DND-41 (cell line): ENCODE measurements around the gene BFSP1.

Experiments
- ATAC-seq: fragments of 200-7000 bp; cut with Tn5 transposase; 3 replicates; pipeline ENCODE4 v1.9.1; 2021; ENCODE audit warnings: low read depth; ENCODE audit not compliant: insufficient read depth
- DNase-seq: peaks from one replicate; pipeline ENCODE4 v3.0.0-alpha.2; 2020
- H2AFZ ChIP-seq: 2 replicates; pipeline ENCODE4 v1.6.0; 2012; ENCODE audit warnings: low read depth, low read length
- H3K27ac ChIP-seq: 2 replicates; pipeline ENCODE4 v1.5.1; 2012; ENCODE audit warnings: low read length, inconsistent platforms
- H3K27me3 ChIP-seq: fragments of 200-600 bp; sonication (generic); 2 replicates; pipeline ENCODE4 v1.6.0; 2012; ENCODE audit warnings: low read length, mild to moderate bottlenecking, inconsistent platforms; ENCODE audit not compliant: insufficient read depth, poor library complexity
- H3K36me3 ChIP-seq: 2 replicates; pipeline ENCODE4 v1.5.1; 2012; ENCODE audit warnings: low read length, inconsistent platforms; ENCODE audit not compliant: insufficient read depth
- H3K4me1 ChIP-seq: 2 replicates; pipeline ENCODE4 v1.5.1; 2012; ENCODE audit warnings: mild to moderate bottlenecking, low read length; ENCODE audit not compliant: insufficient read depth
- H3K4me2 ChIP-seq: 2 replicates; pipeline ENCODE4 v1.6.0; 2012; ENCODE audit warnings: mild to moderate bottlenecking, moderate library complexity, low read length, inconsistent platforms; ENCODE audit not compliant: insufficient read depth
- H3K4me3 ChIP-seq, 2 experiments: fragments of 200-600 bp in 1 of 2; shearing (Covaris generic) in 1 of 2; 2 replicates each; pipeline ENCODE4 v1.5.1; 2012 to 2016; ENCODE audit warnings: inconsistent platforms in 2 of 2, low read length in 2 of 2, mild to moderate bottlenecking in 2 of 2, low read depth in 1 of 2, moderate library complexity in 1 of 2
- H3K79me2 ChIP-seq: 2 replicates; pipeline ENCODE4 v1.6.0; 2012; ENCODE audit warnings: low read length, inconsistent platforms; ENCODE audit not compliant: insufficient read depth
- H3K9ac ChIP-seq: 2 replicates; pipeline ENCODE4 v1.6.0; 2012; ENCODE audit warnings: low read depth, mild to moderate bottlenecking, inconsistent platforms, low read length, moderate library complexity
- H3K9me3 ChIP-seq: 2 replicates; pipeline ENCODE4 v1.5.1; 2012; ENCODE audit warnings: low read length, moderate library complexity, mild to moderate bottlenecking, inconsistent platforms; ENCODE audit not compliant: insufficient read depth, severe bottlenecking
- H4K20me1 ChIP-seq: 2 replicates; pipeline ENCODE4 v1.6.0; 2012; ENCODE audit warnings: low read length; ENCODE audit not compliant: insufficient read depth
- CTCF ChIP-seq: IDR thresholded peaks from 2 replicates; pipeline ENCODE4 v1.5.1; 2012; ENCODE audit warnings: borderline replicate concordance, low read length, moderate library complexity, mild to moderate bottlenecking; ENCODE audit not compliant: poor library complexity, severe bottlenecking; ENCODE audit errors: extremely low read depth
- EZH2 ChIP-seq: IDR thresholded peaks from 3 replicates; pipeline ENCODE4 v1.6.1; 2012; ENCODE audit warnings: borderline replicate concordance, low read depth, mild to moderate bottlenecking, moderate library complexity, low read length, inconsistent platforms; ENCODE audit not compliant: severe bottlenecking

Gene BFSP1

GRCh38 chr20:17525650-17526049, 5.5 kb downstream of the BFSP1 start:
- Histone ChIP-seq H3K4me2 (no peak overlapping the region), H3K36me3 (no peaks in the 10 kb centered on the region), H3K9ac (no peak overlapping the region), H3K9me3 (no peaks in the 10 kb centered on the region), H4K20me1 (no peaks in the 10 kb centered on the region), H3K27ac (no peak overlapping the region), H3K4me3 (no peak overlapping the region), H3K4me1 (no peaks in the 10 kb centered on the region), H2AFZ (no peak overlapping the region), H3K27me3 (peaks cover 6% of the 10 kb centered on the region), H3K79me2 (no peaks in the 10 kb centered on the region)
- DNase-seq (no peak), ATAC-seq (peak; percentile 72)
- TF ChIP-seq EZH2 (no peak), CTCF (no peak)

GRCh38 chr20:17525132-17525531, 6.0 kb downstream of the BFSP1 start:
- no peak for DNase-seq
- no peaks in the 10 kb centered on the region for H3K36me3 ChIP-seq
- ATAC-seq: no peak
- no peak overlapping the region for H3K27ac ChIP-seq
- no peaks in the 10 kb centered on the region for H4K20me1 ChIP-seq
- H3K4me1 ChIP-seq: no peaks in the 10 kb centered on the region
- no peak overlapping the region for H2AFZ ChIP-seq
- no peak overlapping the region for H3K9ac ChIP-seq
- no peak for TF ChIP-seq CTCF
- TF ChIP-seq EZH2: no peak
- H3K9me3 ChIP-seq: no peaks in the 10 kb centered on the region
- H3K4me2 ChIP-seq: no peak overlapping the region
- no peaks in the 10 kb centered on the region for H3K79me2 ChIP-seq
- peaks cover 6% of the 10 kb centered on the region for H3K27me3 ChIP-seq
- no peak overlapping the region for H3K4me3 ChIP-seq

GRCh38 chr20:17524560-17524959, 6.6 kb downstream of the BFSP1 start:
- Histone ChIP-seq H3K27me3 (peaks cover 10% of the 10 kb centered on the region), H4K20me1 (no peaks in the 10 kb centered on the region), H3K79me2 (no peaks in the 10 kb centered on the region), H3K4me1 (no peaks in the 10 kb centered on the region), H3K4me2 (no peak overlapping the region), H2AFZ (no peak overlapping the region), H3K27ac (no peak overlapping the region), H3K9me3 (no peaks in the 10 kb centered on the region), H3K9ac (no peak overlapping the region), H3K36me3 (no peaks in the 10 kb centered on the region), H3K4me3 (no peak overlapping the region)
- no peak for ATAC-seq
- no peak for DNase-seq
- TF ChIP-seq CTCF: no peak
- no peak for TF ChIP-seq EZH2

- ATAC-seq: no peak
- Histone ChIP-seq H3K4me1 (no peaks in the 10 kb centered on the region), H3K9ac (no peak overlapping the region), H4K20me1 (no peaks in the 10 kb centered on the region), H3K27ac (no peak overlapping the region), H3K4me2 (no peak overlapping the region), H3K36me3 (no peaks in the 10 kb centered on the region), H2AFZ (no peak overlapping the region), H3K9me3 (no peaks in the 10 kb centered on the region), H3K79me2 (no peaks in the 10 kb centered on the region), H3K4me3 (no peak overlapping the region), H3K27me3 (peaks cover 11% of the 10 kb centered on the region)
- DNase-seq: no peak
- TF ChIP-seq CTCF: no peak
- no peak for TF ChIP-seq EZH2
Observed at GRCh38 chr20:17523326-17523725, 7.9 kb downstream of the BFSP1 start.
